Stimulated activated CD8-positive, alpha-beta memory T cell treated with anti-CD3 and anti-CD28 coated beads, Interleukin-12 subunit alpha, Interleukin-12 subunit beta, amount 100 ng/mL, for 24 hours (primary cell): ENCODE measurements around the gene FILIP1.

ENCODE experiments used
- DNase-seq: peaks from one replicate; pipeline ENCODE4 v3.0.0-alpha.2; 2020; ENCODE audit errors: extremely low read depth

Gene FILIP1

DNA sequence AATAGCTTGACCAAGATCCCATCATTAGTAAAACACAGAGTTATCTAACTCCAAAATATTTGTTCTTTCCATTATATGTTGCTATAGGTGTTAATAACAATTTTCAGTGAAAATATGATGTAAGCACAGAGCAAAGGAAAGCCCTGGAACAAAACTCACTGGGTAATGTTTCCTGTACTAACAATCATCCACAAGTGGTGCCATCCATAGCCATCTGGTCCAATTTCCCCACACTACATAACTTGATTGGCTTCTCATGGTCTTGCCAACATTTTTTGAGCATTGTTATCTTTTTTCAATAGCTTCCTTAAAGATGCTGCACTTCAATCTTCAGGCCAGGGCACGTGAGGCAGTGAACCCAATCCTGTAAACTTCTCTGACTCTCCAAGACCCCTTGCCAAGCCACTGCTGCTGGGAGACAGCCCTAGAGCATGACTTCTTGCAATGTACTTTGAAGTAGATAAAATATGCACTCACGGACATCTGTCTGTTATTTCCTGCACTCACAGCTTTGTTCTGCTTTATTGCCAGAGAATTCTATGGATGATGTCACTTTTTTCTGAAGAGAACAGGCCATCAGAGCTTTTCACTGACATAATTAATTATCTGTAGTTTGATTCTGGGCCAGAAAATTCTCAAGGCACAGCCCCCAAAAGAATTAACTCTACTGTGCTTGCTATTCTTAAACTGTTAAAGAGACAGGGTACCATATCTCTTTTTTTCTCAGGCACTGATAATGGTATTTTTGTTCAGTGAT, 111.5 kb downstream of the FILIP1 start:
- no peak for DNase-seq

DNA sequence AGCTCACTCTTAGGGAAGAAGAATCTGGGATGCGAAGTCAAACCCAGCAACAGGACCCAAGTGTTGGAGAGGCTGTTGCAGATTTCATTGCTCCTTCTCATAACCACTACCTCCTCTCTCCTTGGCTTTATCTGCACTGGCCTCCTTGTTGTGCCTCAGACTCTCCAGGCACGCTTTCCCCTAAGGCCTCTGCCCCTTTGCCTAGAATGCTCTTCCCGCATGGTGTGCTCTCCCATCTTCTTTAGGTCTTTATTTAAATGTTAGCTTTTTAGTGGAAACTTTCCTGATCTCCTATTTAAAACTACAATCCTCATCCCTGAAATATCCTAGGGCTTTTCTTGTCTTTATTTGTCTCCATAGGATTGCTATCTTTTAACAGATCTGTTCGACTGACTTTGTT, 114.1 kb downstream of the FILIP1 start:
- no peak for DNase-seq

DNA sequence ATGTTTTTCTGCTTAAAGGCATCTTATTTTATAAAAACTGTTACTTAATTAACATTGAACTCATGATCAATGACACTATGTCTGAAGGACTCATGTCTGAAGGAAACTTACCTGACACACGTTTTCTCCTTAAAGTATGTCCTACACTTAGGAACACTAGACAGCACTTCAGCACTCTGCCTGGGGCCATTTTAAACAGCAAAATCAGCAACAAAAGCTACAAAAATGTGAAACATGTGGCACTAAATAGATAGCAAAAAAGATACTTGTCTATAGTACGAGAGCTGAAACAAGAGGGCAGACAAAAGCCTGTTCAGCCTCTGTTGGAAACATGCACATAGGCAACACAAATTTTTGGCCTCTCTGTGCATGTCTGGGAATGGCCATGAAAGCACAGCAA, 115.5 kb downstream of the FILIP1 start:
- DNase-seq: no peak

DNA sequence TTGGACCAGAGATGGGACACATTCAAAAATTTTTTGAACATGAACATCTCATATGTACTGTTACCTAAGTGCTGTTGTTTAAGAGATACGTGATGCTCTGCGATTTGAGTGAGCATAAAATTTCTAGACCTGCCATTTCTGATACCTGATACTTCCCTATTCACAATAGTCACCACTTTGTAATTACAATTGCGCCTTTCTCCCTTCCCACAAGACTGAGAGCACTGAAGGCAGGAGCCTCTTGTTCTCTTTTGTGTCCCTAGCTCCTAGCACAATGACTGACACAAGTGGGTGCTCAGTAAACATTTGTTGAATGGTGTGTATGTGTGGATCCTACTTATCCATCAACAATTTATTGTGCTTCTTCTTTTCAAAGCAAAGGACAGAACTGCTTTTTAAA, 116.2 kb downstream of the FILIP1 start:
- DNase-seq: no peak

DNA sequence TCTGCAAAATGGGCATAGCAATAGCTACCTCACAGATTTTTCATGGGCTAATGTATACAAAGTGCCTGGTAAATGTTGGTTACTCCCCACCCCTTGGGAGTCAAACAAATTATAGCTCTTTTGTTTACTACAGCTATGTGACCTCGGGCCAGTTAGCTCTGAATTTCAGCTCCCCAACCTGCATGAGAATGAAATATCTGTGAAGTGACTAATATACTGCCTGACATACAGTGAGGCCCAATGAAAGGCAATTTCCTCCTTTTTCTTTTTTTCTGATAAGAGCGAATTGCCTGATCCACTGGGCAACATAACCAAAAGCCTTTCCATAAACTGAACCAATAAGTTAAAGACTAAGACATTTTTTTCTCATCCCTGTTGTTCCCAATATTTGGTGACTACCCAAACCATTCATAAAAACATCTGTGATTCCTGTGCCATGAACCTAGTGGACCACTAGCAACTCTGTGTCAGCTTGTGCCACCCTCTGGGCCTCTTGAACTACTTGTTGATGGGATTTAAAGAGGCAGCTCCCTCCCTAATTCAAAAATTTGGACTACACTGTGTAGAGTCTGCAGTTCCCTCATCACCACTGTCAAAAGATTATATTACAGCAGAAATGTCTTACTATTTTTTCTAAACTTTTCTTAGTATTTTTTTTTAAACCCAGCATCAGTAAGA, 117.1 kb downstream of the FILIP1 start:
- no peak for DNase-seq

DNA sequence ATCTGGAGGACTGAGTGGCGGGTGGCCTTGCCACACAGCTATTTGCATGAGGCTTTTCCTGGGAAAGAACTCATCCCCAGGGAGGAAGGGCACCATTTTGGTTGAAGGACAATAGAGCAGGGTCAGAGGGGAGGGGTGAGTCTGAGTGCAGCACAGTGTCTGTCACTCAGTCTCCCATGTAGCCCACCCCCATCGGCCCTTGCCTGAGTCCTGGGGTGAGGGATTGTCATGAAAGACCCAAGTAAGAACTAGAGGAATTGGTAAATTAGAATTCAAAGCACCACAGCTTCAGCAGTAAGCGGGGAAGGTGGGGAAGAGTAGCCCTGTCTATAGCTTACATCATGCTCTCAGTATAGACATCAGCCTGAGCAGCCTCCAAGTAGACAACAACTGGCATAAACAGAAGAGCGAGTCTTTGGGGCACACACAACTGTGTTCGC, 118.6 kb downstream of the FILIP1 start:
- no peak for DNase-seq

DNA sequence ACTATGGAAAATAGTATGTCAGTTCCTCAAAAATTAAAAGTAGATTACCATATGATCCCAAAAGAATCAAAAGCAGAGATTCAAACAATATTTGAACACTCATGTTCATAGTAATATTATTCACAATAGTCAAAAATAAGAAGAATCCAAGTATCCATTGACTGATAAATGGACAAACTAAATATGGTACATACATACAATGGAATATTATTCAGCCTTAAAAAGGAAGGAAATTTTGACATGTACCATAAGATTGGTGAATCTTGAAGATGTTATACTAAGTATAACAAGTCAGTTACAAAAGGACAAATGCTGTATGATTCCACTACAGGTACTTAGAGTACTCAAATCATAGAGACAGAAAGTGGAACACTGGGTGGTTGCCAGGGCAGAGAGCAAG, 120.7 kb downstream of the FILIP1 start:
- no peak for DNase-seq

DNA sequence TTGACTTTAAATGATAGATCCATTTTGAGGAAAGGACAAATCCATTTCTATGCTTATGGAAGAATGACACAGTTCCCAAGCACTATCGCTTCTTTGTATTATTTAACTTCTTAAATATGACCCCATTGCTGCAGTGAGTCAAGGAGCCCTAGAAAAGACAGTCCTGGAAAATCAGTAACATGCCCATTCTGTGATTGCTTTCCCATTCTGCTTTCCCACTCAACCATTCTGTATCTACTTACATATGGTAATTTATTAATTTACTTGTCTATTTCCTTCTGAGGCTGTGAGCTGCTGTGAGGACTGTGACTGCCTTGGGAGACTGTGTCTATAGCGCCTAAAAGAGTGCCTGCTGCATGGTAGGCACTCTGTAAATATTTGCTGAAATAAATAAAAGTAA, 123.6 kb downstream of the FILIP1 start:
- DNase-seq: no peak

DNA sequence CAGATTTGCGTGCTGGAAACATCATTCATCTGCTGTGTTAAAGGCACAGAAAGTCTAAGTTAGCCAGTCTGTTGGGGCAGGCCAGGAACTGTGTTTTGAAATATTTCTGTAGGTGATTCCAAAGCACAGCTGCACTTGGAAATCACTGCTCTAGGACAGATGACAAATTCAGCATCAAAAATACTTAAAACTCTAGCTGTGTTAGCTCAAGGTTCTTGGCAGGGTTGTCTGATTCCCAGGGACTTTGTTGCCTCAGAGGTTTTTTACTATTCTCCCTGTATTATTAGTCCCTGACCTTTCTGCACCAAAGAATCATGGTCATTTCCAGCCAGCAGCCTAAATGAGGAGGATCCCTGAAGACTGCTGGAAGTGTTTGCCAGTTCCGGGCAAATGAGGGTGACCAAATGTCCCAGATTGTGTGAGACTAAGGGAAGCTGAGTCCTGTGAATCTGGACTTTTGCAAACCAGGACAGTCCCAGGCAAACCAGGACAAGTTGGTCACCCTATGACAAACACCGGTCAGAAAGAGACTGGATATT, 124.7 kb downstream of the FILIP1 start:
- DNase-seq: no peak

DNA sequence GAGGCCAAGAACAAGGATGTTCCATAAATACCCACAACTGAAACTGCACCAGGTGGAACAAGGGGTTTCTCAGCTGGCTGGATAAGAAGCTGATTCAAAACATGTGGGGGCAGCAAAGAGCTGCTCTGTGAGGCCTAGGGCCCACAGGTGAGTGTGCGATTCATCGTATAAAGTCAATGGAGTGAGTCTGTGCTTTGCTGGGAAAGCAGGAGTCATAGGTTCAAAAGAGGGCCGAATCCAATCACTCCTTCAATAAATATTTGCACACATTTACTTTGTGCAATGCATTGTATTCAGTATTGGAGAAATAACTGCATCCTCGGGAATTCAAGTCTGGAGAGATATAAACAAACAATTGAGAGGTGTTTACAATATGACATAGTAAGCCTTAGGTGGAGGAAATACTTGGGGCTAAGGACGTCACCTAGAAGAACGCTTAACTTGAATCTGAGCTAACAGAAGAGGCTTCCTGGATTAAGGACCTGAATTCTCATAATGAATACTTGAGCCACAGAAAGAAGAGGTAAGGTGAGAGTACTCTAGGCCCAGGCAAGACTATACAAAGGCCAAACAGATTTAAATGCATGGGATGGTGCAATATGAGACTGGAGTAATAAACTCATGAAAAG, 125.3 kb downstream of the FILIP1 start:
- no peak for DNase-seq

DNA sequence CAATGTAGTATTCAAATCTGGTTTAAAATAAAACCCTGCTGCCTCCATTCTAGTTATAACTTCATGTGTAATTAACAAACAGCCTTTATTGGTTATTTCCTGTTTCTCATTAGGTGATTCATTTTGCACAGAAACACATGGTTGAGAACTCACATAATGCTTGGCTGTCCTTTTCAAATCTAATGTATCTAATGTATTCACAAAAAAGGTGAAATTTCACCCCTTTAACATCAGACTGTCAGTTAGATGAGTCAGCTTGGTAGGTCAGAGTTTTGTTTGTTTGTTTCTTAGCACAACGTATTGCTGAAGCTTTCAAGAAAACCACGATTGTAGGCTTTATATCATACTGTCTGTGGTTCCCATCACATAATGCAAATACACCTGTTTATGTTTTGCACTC, 130.3 kb downstream of the FILIP1 start:
- DNase-seq: no peak

DNA sequence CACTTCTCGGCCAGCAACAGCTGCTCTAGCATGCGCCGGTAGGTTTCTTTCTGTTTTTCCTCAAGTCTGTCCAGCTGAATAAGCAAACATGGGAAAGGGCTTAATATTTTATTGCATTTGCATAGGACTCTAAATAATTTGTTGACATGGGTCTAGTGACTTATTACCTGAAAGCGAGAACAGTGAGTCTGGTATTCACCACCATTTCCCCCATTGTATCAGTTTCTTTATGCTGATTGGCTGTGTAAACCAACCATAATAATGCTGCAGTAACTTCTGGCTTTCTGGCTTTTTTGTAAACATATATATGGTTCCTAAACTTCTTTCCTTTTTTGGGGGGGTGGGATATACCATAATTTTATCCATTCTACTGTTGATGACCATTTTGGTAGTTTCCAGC, 140.0 kb downstream of the FILIP1 start:
- DNase-seq: no peak

DNA sequence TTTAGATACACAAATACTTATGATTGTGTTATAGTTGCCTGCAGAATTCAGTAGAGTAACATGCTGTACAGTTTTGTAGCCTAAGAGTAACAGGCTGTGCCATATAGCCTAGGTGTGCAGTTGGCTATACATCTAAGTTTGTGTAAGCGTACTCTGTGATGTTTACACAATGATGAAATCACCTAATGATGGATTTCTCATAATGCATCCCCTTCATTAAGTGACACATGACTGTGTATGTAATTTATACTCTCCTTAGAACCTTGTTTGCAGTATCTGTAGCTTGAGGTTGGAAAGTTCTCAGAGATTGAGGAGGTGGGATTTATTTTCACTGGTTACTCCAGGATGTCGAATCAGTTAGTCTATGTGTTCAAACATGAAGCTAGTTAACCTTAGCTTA, 142.0 kb downstream of the FILIP1 start:
- DNase-seq: no peak

DNA sequence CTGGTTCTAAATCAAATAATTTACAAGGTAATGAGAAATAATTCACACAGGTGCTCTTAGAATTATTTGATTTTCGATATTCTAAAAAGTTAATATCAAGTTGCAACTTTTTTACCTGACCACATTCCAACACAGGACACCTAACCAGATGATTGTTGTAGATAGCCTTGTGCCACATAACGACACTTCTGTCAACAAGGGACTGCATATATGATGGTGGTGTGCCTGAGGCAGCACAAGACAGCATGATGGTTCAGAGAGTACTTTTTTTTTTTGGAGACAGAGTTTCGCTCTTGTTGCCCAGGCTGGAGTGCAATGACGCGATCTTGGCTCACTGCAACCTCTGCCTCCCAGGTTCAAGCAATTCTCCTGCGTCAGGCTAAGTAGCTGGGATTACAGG, 142.8 kb downstream of the FILIP1 start:
- no peak for DNase-seq

DNA sequence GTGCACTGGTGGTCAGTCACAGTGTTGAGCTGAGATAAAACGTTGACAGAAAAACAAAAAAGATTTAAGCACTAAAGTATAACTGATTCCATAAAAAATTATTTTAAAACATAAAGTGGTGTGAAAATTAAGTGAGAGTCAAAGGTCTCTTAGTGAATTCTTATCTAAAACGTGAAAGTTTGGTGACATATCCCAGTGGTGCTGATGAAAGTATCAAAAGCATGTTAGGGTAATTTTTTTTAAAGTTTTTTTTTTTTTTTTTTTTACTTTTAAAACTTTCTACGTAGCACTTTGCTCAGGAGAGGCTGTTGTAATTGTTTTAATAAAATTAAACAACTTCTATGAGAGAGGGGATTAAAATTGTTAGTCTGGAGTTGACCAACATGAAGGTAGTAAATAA, 143.4 kb downstream of the FILIP1 start:
- DNase-seq: no peak

DNA sequence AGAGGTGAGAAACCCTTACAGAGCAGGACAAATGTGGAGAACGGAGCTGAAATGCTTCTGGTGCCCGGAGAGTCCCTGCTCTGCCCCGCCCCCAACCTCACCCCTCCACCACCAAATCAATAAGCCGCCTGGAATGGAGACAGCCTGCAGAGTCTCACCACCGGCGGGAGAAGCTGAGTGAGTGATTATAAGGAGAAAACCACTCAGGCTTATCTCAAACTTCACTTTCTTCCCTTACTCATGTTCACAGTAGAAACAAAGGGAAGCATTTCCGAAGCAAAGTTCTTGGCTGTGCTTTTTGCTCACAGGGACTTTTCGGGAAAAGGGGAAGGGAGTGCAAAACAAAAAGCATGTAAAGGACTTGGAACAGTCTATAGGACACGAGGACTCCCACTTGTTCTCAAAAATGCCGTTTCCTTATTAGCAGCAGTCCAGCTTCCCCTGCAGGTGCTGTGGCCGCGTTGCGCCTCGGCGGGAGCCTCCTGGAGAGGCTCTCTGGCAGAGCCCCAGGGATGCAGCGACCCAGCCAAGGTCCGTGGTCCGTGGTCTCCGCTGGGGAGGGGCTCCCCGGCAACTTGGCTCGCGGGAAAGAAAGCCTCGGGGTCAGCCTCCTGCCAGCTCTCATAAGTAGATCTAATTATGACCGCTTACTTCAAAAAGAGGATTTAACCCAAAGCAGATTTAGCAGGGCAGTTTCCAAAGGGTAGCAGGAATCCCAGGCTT, 144.2 kb downstream of the FILIP1 start:
- no peak for DNase-seq

DNA sequence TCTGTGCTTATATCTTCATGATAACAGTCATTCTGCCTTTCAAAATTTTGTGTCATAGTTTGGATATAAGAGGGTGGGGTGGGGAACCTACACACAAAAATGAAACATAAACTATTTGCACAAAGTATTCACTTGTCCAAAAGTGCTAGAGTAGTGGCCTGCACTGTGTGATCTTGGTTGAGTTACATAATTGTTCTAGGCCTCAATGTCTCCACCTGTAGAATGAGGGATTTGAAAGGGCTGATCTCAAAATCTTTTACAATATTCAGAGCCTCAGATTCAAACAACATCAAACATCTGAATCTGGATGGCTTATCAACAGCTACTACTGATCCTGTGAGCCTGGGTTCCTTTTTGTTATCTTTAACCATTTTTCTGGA, 144.7 kb downstream of the FILIP1 start:
- DNase-seq: no peak

DNA sequence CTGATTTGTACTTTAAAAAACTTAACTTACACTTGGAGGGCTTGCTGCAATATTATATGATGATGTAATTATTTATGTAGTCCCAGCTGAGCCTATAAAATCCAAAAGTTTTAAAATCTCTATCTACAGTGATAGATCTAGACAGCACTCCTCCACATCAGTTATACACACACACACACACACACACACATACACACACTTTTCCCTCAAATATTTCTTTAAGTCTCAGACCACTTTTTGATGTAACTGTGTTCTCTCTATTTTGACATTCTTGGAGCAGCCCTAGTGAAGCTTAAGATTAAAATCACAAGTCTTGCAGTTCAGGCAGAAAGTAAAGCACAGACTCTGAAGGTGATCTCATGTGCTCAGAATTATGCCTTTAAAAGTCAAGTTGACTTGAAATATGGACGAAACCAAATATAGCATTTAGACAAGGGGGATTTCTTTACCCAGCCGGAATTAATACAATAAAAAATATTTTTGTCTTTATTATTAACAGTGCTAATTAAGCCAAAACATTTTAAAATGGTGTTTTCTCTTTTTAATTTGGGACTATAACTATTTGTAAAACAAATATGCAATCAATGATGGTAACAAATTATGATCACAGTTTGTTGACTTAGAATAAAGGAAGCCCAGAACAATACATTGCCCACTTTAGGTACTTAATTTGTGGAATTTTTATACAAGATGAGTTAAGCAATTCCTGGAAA, 145.5 kb downstream of the FILIP1 start:
- DNase-seq: no peak

DNA sequence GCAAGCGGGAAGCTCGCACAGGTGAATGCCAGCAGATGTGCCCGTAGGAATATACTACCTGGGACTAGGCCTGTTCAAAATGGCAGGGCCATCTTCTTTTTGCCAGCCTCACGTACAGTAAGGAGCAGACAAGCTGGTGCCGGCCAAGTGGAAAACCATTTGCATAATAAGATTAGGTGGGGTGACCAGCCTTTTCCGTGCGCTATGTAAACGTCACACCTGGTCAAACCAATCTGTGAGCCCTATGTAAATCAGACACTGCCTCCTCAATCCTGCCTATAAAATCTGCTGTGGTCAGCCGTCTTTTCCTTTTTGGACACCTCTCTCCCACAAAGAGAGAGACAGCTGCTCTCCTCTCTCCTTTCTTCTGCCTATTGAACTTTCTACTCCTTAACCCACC, 148.2 kb downstream of the FILIP1 start:
- no peak for DNase-seq

DNA sequence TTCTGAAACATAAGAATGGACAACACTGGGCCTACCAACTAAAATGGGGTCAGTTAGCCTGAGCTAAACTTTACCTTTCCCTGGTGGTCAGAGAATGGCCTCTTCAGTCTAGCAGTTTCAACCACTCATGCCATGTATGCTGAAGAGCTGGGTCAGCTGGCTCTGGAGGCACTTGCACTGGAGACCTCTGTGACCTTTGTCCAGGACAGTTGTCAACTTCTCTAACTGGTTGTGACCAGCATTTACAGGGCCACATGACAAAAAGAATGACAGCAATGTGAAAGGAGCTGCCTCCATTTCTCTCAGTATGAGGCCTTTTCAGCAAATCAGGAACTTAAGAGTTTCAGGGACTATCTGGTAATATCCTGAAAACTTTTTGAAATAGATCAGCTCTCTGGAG, 149.1 kb downstream of the FILIP1 start:
- DNase-seq: no peak

DNA sequence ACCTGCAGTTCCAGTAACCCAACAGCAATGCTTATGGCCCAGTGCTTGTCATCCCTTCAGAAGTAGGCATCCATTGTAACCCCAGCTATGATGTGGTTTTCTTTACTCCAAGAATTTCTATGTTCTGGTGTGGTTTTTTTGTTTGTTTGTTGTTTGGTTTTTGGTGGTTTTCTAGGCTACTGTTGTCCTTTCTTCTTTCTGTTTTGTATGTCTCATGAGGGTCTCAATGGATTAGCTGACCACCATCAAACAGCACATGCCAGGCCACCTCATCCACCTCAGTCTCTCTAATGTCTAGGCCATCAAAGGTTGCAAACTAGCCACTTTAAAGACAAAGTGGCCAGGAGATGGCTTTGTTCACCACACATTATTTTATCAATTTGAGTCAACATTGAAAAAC, 149.6 kb downstream of the FILIP1 start:
- no peak for DNase-seq
